HEK293T (cell line): ENCODE results near the gene RBM10.

Experiments
- CTCF ChIA-PET: fragments of 350-600 bp; formaldehyde crosslinking; extraction: SDS; loops from one replicate; lab custom pipeline; 2021; ENCODE audit warnings: antibody characterized with exemption, inconsistent platforms; lab: Yijun Ruan, JAX
- POLR2A ChIA-PET: fragments of 350-600 bp; formaldehyde crosslinking; extraction: SDS; loops from one replicate; lab custom pipeline; 2020; ENCODE audit warnings: antibody characterized with exemption, inconsistent platforms; lab: Yijun Ruan, JAX
- DNase-seq: peaks from one replicate; pipeline ENCODE4 v3.0.0; 2012; ENCODE audit warnings: mixed read lengths; ENCODE audit errors: extremely low spot score
- ARNT ChIP-seq: fragments of 450-650 bp; IDR thresholded peaks from 2 replicates; pipeline ENCODE4 v1.6.1; 2017; ENCODE audit warnings: mild to moderate bottlenecking
- BHLHE40 ChIP-seq: fragments of 450-650 bp; IDR thresholded peaks from 2 replicates; pipeline ENCODE4 v1.6.1; 2016; ENCODE audit warnings: mild to moderate bottlenecking, moderate library complexity, borderline replicate concordance
- CTBP1 ChIP-seq: fragments of 450-650 bp; IDR thresholded peaks from 2 replicates; pipeline ENCODE4 v1.6.1; 2016; ENCODE audit warnings: borderline replicate concordance
- ELF4 ChIP-seq: fragments of 450-650 bp; IDR thresholded peaks from 2 replicates; pipeline ENCODE4 v1.6.1; 2017; ENCODE audit warnings: antibody characterized with exemption
- FOXA1 ChIP-seq: fragments of 450-650 bp; IDR thresholded peaks from 2 replicates; pipeline ENCODE4 v1.6.1; 2016; ENCODE audit warnings: mild to moderate bottlenecking
- FOXK2 ChIP-seq: fragments of 450-650 bp; IDR thresholded peaks from 2 replicates; pipeline ENCODE4 v1.6.1; 2016; ENCODE audit warnings: mild to moderate bottlenecking
- FOXM1 ChIP-seq: fragments of 450-650 bp; IDR thresholded peaks from 2 replicates; pipeline ENCODE4 v1.6.1; 2017; ENCODE audit warnings: mild to moderate bottlenecking, borderline replicate concordance
- HDGF ChIP-seq: fragments of 450-650 bp; IDR thresholded peaks from 2 replicates; pipeline ENCODE4 v1.6.1; 2017; ENCODE audit warnings: antibody characterized with exemption, borderline replicate concordance
- L3MBTL2 ChIP-seq: fragments of 450-650 bp; conservative IDR thresholded peaks from 2 replicates; pipeline ENCODE4 v1.6.1; 2016; ENCODE audit warnings: mild to moderate bottlenecking
- LEF1 ChIP-seq: fragments of 450-650 bp; IDR thresholded peaks from 2 replicates; pipeline ENCODE4 v1.6.1; 2017; ENCODE audit warnings: mild to moderate bottlenecking, borderline replicate concordance
- NFRKB ChIP-seq: fragments of 450-650 bp; IDR thresholded peaks from 2 replicates; pipeline ENCODE4 v1.6.1; 2016; ENCODE audit warnings: mild to moderate bottlenecking, moderate library complexity
- SP1 ChIP-seq: fragments of 450-650 bp; IDR thresholded peaks from 2 replicates; pipeline ENCODE4 v1.6.1; 2017
- SUZ12 ChIP-seq: fragments of 450-650 bp; IDR thresholded peaks from 2 replicates; pipeline ENCODE4 v1.6.1; 2016; ENCODE audit warnings: mild to moderate bottlenecking
- TARDBP ChIP-seq: fragments of 450-650 bp; IDR thresholded peaks from 2 replicates; pipeline ENCODE4 v1.6.1; 2016
- ZNF384 ChIP-seq: fragments of 450-650 bp; IDR thresholded peaks from 2 replicates; pipeline ENCODE4 v1.6.1; 2016
- TF ChIP-seq, protein P1 (sequence below): fragments of 450-650 bp; IDR thresholded peaks from 2 replicates; pipeline ENCODE4 v1.6.1; 2016

Gene RBM10

DNA sequence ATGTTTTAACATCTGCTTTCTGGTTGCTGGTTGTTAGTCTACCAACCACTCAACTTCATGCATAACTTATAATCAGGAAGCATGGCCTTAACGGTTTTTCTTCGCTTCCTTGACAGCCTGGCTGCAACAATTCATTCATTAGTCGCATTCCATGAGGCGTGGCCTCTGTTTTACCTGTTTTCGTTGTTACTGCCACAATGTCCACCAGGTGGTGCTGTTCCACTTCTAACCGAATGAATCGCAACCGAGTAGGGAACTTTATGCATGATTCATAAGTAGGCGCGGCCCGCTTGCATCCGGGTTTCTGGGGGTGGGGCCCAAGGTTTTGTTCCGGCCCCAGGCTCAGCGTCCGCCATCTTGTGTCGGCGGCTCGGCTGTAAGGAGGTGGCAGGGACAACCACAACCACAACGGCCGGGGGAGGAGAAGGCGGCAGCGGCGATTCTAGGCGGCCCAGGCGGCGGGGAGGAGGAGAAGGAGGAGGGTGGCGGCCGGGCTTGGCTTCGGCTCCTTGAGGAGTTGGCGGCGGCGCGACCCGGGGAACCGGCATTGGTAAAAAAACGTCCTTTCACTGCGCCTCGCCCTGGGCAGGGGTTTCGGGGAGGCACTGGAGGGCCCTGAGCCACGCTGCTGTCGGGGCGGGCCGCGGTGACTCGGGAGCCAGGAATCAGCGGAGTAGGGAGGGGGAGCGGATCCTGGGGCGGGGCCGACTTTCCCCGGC lies 48.6 kb downstream of the RBM10 start, which contains the start of gene UBA1:
TSS of gene UBA1 (plus strand) at position 355 of the 719 bp plus-strand sequence. CDS start 4,974 bp downstream, outside the sequence.
- POLR2A ChIA-PET: interaction anchor here (1.2 kb wide), 1 partner anchor 40 kb away, joined by 5 read pairs; no protein-coding TSS in a partner anchor
- CTCF ChIA-PET: interaction anchor here (3.3 kb wide), 1 partner anchor 191 kb away, joined by 8 read pairs; no protein-coding TSS in a partner anchor
- TF ChIP-seq ELF4 (0 out of 2 replicates have a peak, but pooled peaks have one; percentile 29), SUZ12 (no peak)
- TF ChIP-seq, protein P1, sequence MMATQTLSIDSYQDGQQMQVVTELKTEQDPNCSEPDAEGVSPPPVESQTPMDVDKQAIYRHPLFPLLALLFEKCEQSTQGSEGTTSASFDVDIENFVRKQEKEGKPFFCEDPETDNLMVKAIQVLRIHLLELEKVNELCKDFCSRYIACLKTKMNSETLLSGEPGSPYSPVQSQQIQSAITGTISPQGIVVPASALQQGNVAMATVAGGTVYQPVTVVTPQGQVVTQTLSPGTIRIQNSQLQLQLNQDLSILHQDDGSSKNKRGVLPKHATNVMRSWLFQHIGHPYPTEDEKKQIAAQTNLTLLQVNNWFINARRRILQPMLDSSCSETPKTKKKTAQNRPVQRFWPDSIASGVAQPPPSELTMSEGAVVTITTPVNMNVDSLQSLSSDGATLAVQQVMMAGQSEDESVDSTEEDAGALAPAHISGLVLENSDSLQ: peak; percentile 85
- DNase-seq: peak; percentile 90

DNA sequence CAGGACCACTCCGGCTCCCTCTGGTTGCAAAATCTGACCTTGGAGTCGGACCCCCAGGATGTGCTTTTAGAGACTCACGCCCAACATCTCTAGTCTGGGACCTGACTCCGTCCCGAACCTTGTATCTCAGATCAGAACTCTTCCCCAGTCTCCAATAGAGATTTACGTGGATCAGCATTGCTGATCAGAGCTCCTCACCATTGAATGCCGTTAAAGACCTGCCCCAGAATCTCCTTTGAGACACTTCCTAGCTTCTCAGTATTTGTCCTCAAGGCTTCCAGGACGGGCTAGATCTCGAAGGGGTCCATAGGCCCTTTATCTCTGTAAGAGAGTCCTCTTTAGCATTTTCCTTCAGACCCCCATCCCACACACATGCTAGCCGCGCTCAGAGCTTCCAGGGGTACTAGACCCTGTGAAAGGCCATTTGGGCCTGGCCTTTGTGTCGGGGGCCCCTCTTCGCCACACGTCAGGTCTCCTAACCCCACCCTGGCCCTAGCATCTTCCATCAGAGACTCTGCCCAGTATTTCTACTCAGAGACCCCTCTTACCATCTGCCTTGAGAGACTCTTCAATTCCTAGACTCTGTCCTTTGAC lies 49.3 kb downstream of the RBM10 start:
- no peak for DNase-seq
- POLR2A ChIA-PET: interaction anchor here (1.2 to 1.3 kb wide), 2 partner anchors 39 to 118 kb away, joined by 5 read pairs; no protein-coding TSS in a partner anchor

DNA sequence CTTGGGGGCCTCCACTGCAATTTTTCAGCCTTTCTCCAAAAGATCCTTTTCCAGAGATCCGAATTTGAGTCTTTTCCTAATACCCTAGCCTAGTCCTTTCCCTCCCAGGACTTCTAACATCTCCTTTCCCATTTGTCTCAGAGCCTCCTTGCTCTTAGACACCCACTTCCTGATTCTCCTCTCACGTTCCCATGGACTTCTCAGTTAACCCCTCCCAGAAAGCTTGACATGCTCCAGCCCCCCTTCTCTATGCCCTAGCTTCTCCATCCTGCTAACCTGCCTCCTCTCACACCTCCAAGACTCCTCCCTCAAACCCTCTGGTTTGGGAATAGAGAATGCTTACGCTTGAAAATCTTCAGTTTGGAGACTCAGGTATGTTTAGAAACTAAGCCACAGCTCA lies 51.1 kb downstream of the RBM10 start:
- ChIA-PET POLR2A (interaction anchor here (0.7 kb wide), 1 partner anchor 10 kb away, joined by 4 read pairs; no protein-coding TSS in a partner anchor), CTCF (no interaction called here)
- TF ChIP-seq, protein P1: no peak
- no peak for TF ChIP-seq ARNT
- no peak for TF ChIP-seq ZNF384
- TF ChIP-seq L3MBTL2: no peak
- TF ChIP-seq FOXA1: no peak
- TF ChIP-seq SP1: no peak
- TF ChIP-seq HDGF: no peak
- no peak for DNase-seq

More for the DNA sequence above, 49.3 kb downstream of the RBM10 start:
- CTCF ChIA-PET: interaction anchor here (0.8 kb wide), 1 partner anchor 374 kb away, joined by 3 read pairs; no protein-coding TSS in a partner anchor
- TF ChIP-seq SP1: no peak
- TF ChIP-seq L3MBTL2: no peak
- TF ChIP-seq ZNF384: no peak
- TF ChIP-seq CTBP1: no peak
- TF ChIP-seq FOXK2: no peak
- TF ChIP-seq LEF1: no peak
- no peak for TF ChIP-seq NFRKB
- TF ChIP-seq TARDBP: no peak

GRCh38 chrX:47197526-47197925 lies 52.5 kb downstream of the RBM10 start:
- POLR2A ChIA-PET: no interaction called here
- DNase-seq: no peak
- TF ChIP-seq ZNF384 (no peak), BHLHE40 (no peak), FOXA1 (no peak), SUZ12 (no peak), NFRKB (no peak), TARDBP (no peak), L3MBTL2 (no peak), ELF4 (no peak), HDGF (no peak), CTBP1 (no peak), FOXK2 (no peak), ARNT (no peak), LEF1 (no peak), FOXM1 (no peak), SP1 (no peak)
- TF ChIP-seq, protein P1: no peak
- CTCF ChIA-PET: no interaction called here

- TF ChIP-seq TARDBP (no peak), FOXM1 (no peak), SP1 (no peak), FOXK2 (no peak), LEF1 (no peak), ZNF384 (no peak), FOXA1 (no peak), NFRKB (no peak), ELF4 (no peak), HDGF (no peak), BHLHE40 (no peak), CTBP1 (no peak), L3MBTL2 (no peak), ARNT (no peak), SUZ12 (no peak)
- TF ChIP-seq, protein P1: no peak
- no peak for DNase-seq
- CTCF ChIA-PET: no interaction called here
- POLR2A ChIA-PET: interaction anchor here (0.6 kb wide), 1 partner anchor 173 kb away, joined by 3 read pairs; no protein-coding TSS in a partner anchor
Observed at GRCh38 chrX:47198026-47198686, 53.1 kb downstream of the RBM10 start.
